K562 (cell line): ENCODE data around the gene TMPRSS9. TPM values are rescaled to one million over a fixed set of nuclear protein-coding genes. Genes with fewer than 3 reads are reported as not detected.

Experiments used
- DPF2 ChIP-seq: fragments of 450-650 bp; IDR thresholded peaks from 2 replicates; pipeline ENCODE4 v1.6.1; 2016
- ETV1 ChIP-seq: fragments of 450-650 bp; conservative IDR thresholded peaks from 2 replicates; pipeline ENCODE4 v1.6.1; 2016; ENCODE audit warnings: missing genetic modification characterization, control low read depth, low read depth, missing compliant biosample characterization
- FIP1L1 ChIP-seq: fragments of 200-400 bp; formaldehyde crosslinking; IDR thresholded peaks from 2 replicates; pipeline ENCODE4 v1.6.1; 2018; ENCODE audit warnings: mild to moderate bottlenecking, low read depth, low read length; ENCODE audit not compliant: poor library complexity, severe bottlenecking
- KDM5B ChIP-seq: fragments of 200-600 bp; sonication (generic); IDR thresholded peaks from 2 replicates; pipeline ENCODE4 v1.6.1; 2012; ENCODE audit warnings: low read depth, mild to moderate bottlenecking, moderate library complexity, low read length, control low read depth, inconsistent platforms; ENCODE audit not compliant: insufficient replicate concordance
- MGA ChIP-seq: fragments of 450-650 bp; IDR thresholded peaks from 2 replicates; pipeline ENCODE4 v1.6.1; 2016; ENCODE audit warnings: mild to moderate bottlenecking, moderate library complexity
- MXI1 ChIP-seq: IDR thresholded peaks from 2 replicates; pipeline ENCODE4 v1.6.1; 2011; ENCODE audit warnings: low read depth, mild to moderate bottlenecking, improper control_type of control experiment, low read length
- TRIM24 ChIP-seq, 2 experiments: fragments of 450-650 bp; IDR thresholded peaks; 2 replicates each; pipeline ENCODE4 v1.6.1; 2016
- YY1 ChIP-seq, 3 experiments: IDR thresholded peaks; 2 replicates each; pipeline ENCODE4 v1.6.1; 2011; ENCODE audit warnings: low read length in 2 of 3, mild to moderate bottlenecking in 2 of 3, moderate library complexity in 2 of 3, borderline replicate concordance in 1 of 3, control low read depth in 1 of 3, low read depth in 1 of 3; ENCODE audit not compliant: insufficient read depth in 3 of 3, insufficient replicate concordance in 2 of 3, control insufficient read depth in 1 of 3, insufficient read length in 1 of 3; ENCODE audit errors: extremely low read depth in 1 of 3
- ZKSCAN1 ChIP-seq: fragments of 150-350 bp; IDR thresholded peaks from 2 replicates; pipeline ENCODE4 v1.6.1; 2016; ENCODE audit warnings: low read depth, low read length
- polyA plus RNA-seq, 8 experiments: library from polyadenylated mRNA; depleted of rRNA in 4 of 8; stranded (reverse) in 5 of 8; unstranded in 3 of 8; fragments of >200 nt; fragmentation: Nextera tagmentation in 2 of 8; fragmentation: Illumina TruSeq in 1 of 8; extraction: Ambion mirVana in 2 of 8; extraction: Trizol in 1 of 8; gene quantifications; 2 replicates each; pipeline versions ENCODE4 v1.2.1 to v1.2.3, GENCODE V29; 2011 to 2014; ENCODE audit warnings: inconsistent platforms in 1 of 8, missing spikeins in 1 of 8
- total RNA-seq, 7 experiments: library from RNA; depleted of rRNA in 6 of 7; stranded (reverse); fragments of >200 nt in 6 of 7; fragmentation: Illumina TruSeq in 2 of 7; extraction: Trizol in 2 of 7; gene quantifications; 2 replicates each; pipeline versions ENCODE4 v1.2.1 to v1.2.3, GENCODE V29; 2011 to 2021; ENCODE audit warnings: low replicate concordance in 1 of 7

Gene TMPRSS9
- total and polyA plus RNA-seq, 9 of the 15 experiments (the other 6 are each of a cell fraction or from before 2014, with no cell fraction given): 0.01 to 0.03 TPM; not detected in 7

GRCh38 chr19:2361246-2362045 lies 1.4 kb downstream of the TMPRSS9 start (continued):
- TF ChIP-seq MGA (no peak; the same call in 1 of the 2 replicates), KDM5B (no peak), YY1 (IDR thresholded peaks at IDR 0.05; ENCODE audit: borderline replicate concordance in 1 of 3, control insufficient read depth in 1 of 3, extremely low read depth in 1 of 3, insufficient read depth in 3 of 3, insufficient read length in 1 of 3, insufficient replicate concordance in 2 of 3, low read depth in 1 of 3, low read length in 2 of 3) (no peak), ZKSCAN1 (no peak), TRIM24 (IDR thresholded peaks at IDR 0.05) (no peak), DPF2 (no peak), ETV1 (tag) (0 out of 2 replicates have a peak, but pooled peaks have one; percentile 15), FIP1L1 (no peak), MXI1 (no peak)
